Stimulated activated CD4-positive, alpha-beta T cell treated with anti-CD3 and anti-CD28 coated beads, Interleukin-2, amount 100 ng/mL, for 48 hours (primary cell): ENCODE measurements around the gene BCL2L12.
"Not testable (repeated sequence)": the region's sequence is repeated elsewhere in the genome, so short reads cannot be mapped to it uniquely, and the experiment has no call there.

Source experiments
- DNase-seq, 2 donors: peaks; one replicate each; pipeline ENCODE4 v3.0.0-alpha.2; 2020

Gene BCL2L12, protein sequence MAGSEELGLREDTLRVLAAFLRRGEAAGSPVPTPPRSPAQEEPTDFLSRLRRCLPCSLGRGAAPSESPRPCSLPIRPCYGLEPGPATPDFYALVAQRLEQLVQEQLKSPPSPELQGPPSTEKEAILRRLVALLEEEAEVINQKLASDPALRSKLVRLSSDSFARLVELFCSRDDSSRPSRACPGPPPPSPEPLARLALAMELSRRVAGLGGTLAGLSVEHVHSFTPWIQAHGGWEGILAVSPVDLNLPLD

DNA sequence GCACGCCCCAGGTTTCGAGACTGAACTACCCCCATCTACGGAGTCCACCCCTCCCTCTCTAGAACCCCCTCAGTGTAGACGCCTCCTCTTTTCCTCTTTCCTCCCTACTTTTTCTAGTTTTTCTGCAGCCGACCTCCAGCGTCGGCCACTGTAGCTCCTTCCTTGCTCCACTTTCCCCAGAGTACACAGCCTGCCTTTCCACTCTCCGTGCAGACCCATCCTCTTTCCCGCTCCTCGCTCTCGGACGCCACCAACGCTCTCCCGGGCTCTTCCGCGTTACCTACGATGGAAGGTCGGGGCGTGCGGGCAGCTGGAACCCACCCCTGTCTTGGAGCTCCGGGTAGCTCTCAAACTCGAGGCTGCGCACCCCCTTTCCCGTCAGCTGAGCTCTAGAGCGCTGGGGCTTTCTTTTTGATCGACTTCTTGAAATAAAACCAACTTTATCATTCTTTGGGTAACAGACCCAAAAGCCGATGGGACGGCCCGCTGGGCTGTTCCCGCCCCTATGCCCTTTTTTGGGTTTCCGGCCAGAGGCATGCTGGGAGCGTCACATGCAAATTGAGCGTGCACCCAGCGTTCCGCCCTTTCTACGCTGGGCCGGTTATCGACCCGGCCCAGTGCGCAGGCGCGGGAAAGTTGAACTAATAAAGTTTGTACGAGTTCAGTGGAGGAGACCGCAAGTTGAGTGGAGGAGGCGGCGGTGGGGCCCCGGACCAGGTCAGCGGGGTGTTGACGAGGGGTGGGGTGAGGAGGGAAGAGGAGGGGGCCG lies at the start of gene BCL2L12, which contains the start of gene IRF3:
Gene BCL2L12, plus strand, starts transcription at position 583 of the 769 bp plus-strand sequence. CDS start 760 bp downstream, outside the sequence.
Gene IRF3, minus strand, starts transcription at position 507 of the 769 bp plus-strand sequence. CDS start 1,019 bp downstream, outside the sequence.
- peak; percentile 99 for DNase-seq

DNA sequence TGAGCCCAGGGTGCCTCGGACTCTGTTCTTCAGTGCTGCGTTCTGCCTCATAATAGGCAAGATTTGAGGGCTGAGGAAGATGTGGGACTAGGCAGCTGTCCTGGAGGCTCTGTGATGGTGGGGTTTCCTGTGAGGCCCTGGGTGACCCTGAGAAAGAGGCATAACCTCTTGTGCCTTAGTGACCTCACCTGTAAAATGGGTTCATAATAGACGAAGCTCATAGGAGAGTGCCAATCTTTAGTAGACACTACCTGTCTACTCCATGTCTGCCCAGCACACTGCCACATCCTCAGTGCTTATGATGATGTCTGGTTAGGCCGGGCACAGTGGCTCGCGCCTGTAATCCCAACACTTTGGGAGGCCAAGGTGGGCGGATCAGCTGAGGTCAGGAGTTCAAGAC lies 49.2 kb upstream of the BCL2L12 start:
- no peak for DNase-seq

DNA sequence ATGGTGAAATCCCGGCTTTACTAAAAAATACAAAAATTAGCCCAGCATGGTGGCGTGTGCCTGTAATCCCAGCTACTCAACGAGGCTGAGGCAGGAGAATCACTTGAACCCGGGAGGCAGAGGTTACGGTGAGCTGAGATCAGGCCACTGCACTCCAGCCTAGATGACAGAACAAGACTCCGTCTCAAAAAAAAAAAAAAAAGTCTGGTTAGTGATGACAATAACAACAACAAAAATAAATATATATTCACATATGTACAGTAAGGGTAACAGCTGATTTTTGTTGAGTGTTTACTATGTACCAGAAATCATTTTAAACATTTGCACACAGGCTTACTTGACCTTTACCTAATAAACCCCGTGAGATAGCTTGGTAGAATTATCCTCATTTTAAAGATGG lies 48.8 kb upstream of the BCL2L12 start:
- DNase-seq, result no peak

DNA sequence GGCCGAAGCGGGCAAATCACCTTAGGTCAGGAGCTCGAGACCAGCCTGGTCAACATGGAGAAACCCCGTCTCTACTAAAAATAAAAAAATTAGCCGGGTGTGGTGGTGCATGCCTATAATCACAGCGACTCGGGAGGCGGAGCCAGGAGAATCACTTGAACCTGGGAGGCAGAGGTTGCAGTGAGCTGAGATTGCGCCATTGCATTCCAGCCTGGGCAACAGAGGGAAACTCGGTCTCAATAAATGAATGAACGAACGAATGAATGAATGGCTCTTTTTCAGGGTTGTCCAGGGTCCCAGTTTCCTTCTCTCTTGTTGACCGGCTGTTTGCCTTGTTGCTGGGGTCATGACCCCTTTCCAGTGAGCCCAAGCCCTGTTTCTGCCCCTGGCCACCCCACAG lies 47.9 kb upstream of the BCL2L12 start:
- DNase-seq, result not testable (repeated sequence)

DNA sequence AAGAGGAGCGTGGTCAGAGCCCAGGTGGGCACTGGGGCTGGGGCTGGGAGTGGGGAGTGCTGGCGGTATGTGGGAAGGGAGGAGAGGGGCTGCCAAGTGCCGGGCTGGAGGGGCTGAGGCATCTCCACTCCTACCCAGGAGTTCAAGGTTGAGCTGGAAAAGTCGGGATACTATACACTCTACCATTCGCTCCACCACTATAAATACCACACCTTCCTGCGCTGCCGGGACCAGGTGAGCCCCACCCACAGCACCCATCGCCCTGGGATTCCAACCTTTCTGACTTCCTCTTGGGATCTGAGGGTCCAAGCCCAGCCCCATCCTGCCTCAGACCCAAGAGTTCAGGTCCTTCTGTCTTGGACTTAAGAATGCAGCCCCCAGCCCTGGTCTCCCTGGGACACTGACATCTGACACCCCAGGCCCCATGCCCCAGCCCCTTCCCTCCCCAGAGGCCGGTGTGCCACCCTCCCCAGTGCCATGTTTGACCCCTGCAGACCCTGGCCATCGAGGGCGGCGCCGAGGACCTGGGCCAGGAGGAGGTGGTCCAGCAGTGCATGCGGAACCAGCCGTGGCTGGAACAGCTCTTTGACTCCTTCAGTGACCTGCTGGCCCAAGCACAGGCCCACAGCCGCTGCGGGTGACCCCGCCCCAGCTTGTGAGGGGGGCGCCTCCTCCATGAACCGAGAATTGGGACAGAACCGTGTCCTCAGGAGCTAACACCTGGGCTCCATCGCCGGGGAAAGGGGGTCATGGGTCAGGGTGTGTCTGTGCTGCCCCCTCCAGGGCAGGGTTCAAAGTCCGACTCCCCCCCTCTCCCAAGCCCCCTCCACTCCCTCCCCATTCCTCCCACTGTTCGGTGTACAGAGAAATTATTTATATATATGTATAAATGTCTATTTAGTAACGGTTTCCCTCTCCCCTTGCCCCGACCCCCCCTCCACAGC lies 40.5 kb upstream of the BCL2L12 start:
- DNase-seq, result no peak

DNA sequence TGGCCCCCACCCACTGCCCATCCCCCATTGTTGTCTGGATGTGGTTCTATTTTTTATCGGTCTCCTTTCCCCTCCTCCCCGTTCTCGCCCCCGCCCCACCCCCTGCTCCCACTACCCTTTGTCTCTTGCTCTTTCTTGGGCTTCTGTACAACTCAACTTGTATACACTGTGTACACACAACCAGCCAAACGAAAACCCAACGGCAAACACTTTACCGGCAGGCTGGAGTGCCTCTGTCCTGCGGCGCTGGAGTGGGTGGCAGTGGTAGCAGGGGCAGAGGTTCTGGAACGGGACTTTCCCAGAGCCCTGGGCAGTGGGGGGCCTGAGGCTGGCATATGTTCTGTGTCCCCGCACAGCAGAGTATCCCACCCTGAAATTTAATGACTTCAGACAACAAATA lies 39.5 kb upstream of the BCL2L12 start:
- DNase-seq, result no peak

DNA sequence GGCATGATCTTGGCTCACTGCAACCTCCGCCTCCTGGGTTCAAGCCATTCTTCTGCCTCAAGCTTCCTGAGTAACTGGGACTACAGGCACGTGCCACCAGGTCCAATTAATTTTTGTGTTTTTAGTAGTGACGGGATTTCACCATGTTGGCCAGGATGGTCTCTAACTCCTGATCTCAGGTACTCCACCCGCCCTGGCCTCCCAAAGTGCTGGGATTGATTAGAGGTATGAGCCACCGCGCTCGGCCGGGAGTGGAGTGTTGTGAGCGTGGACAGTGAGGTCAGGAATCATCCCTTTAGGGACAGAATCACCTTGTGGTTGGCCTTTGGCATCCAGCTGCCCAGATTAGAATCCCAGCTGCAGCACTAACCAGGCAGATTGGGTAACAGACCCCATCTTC lies 36.1 kb upstream of the BCL2L12 start:
- DNase-seq, result no peak

DNA sequence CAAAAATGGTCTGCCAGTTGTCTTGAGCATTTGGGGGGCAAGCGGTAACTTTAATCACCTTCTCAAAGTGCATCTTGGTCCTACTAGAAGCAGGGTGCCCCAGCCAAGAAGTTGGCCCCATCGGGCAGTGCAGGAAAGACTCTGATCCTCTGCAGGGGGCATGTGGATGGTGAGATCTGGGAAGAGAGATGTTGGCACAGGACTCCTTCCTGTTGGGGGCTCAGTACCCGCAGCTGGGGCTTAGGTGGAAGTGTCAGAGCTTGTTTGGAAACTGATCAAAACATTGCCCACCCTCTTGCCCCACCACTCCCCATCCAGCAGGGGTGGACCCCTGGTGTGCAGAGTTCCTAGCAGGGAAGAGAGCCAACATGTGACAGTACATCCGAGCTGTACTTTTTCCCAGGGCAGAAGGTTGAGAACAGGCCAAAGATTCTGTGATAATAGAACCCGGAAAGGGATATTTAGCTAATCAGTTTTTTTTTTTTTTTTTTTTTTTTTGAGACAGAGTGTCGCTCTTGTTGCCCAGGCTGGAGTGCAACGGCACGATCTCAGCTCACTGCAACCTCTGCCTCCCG lies 34.6 kb upstream of the BCL2L12 start:
- no peak for DNase-seq

DNA sequence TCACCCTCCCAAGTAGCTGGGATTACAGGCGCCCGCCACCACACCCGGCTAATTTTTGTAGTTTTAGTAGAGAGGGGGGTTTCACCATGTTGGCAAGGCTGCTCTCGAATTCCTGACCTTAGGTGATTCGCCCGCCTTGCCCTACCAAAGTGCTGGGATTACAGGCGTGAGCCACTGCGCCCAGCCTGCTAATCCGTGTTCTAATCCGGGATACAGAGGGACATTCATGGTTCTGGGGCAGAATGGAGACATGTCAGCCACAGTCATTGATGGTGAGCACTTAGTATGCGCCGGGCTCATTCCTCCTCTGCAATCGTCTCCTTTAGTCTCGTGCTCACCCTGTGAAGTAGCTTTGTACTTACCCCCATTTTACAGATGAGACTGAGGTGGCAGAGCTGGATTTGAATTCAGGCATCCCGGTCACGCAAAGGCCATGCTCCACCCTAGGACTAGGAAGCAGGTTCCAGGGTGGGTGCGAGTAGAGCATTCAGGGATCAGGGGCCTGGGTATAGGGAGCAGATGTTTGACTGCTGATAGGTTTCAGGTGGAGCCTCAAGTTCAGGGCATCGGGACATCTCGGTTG lies 34.0 kb upstream of the BCL2L12 start:
- DNase-seq, result no peak

DNA sequence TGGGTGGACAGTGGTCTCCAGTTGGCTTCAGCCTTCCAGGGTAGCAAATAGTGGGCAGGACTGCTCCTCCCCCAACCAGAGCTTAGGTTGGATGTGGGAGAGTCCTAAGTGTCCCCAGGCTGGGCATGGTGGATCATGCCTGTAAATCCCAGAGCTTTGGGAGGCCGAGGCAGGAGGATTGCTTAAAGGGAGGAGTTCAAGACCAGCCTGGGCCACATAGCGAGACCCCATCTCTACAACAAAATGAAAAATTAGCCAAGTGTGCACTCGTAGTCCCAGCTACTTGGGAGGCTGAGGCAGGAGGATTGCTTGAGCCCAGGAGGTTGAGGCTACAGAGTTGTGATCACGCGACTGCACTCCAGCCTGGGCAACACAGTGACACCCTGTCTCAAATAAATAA lies 33.2 kb upstream of the BCL2L12 start:
- DNase-seq, result no peak

DNA sequence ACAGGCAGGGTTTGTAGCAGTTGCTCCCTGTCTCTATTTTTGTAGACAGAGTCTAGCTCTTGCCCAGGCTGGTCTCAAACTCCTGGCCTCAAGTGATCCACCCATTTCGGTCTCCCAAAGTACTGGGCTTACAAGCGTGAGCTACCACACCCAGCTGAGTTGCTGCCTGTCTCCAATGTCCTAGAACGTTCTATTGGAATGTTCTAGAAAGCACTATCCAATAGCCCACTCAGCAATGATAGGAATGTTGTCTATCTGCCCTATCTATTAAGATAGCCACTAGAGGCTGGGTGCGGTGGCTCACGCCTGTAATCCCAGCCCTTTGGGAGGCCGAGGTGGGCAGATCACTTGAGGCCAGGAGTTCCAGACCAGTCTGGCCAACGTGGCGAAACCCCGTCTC lies 32.5 kb upstream of the BCL2L12 start:
- DNase-seq, result not testable (repeated sequence)

DNA sequence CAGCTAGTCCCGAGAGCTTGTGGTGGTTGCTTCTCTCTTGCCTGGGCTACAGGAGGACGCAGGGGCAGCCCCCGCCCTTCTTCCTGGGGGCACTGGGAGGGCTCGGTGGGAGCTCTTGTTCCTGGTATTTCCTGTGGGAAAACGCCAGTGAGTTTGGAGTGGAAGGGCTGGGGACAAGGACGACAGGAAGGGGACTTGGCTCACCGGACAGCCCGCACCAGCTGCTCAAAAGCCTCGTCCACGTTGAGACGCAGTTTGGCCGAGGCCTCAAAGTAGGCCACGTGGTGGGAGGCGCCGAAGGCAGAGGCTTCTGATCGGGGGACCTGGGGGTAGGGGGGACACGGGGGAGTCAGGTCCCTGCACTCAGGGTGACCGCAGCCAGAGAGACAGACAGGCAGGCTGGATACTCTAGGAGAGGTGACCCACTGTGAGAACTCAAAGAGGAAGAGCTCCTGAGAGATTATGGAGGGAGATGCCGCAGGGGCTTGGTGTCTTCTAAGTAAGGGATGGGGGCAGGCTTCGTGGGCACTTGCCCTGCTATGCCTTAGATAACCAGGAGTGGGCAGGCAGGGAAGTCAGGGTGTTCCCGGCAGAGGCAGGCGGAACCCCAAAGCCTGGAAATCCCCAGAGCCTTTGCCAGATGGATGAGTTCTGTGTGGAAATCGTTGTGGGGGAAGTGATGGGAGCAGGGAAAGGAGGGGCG lies 30.1 kb upstream of the BCL2L12 start:
- no peak for DNase-seq

DNA sequence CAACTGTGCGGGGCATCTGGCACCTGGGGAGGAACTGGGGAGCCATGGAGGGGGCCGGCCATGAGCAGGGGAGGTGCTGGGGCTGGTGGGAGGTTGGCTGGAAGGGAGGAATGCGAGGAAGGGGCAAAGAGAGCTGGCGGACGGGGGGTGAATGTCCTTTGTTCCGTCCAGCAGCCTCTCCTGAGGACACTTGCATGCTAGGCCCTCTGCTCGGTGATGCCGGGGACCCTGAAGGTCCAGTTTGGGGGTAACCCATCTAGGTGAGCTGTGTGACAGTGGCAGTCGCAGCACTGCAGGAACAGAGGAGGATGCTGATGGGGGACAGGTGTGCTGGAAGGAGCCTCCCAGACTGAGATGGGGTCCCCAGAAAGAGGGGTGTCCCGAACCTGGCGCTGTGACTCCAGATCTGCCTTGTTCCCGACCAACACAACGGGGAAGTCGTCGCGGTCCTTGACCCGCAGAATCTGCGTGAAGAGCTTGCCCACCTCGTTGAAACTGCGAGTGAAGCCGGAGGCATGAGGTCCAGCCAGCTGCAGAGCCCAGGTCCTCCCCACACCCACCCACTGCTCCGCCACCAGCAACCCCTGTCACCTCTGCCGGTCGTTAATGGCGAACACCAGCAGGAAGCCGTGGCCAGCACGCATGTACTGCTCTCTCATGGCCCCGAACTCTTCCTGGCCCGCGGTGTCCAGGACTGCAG lies 29.4 kb upstream of the BCL2L12 start:
- no peak for DNase-seq

DNA sequence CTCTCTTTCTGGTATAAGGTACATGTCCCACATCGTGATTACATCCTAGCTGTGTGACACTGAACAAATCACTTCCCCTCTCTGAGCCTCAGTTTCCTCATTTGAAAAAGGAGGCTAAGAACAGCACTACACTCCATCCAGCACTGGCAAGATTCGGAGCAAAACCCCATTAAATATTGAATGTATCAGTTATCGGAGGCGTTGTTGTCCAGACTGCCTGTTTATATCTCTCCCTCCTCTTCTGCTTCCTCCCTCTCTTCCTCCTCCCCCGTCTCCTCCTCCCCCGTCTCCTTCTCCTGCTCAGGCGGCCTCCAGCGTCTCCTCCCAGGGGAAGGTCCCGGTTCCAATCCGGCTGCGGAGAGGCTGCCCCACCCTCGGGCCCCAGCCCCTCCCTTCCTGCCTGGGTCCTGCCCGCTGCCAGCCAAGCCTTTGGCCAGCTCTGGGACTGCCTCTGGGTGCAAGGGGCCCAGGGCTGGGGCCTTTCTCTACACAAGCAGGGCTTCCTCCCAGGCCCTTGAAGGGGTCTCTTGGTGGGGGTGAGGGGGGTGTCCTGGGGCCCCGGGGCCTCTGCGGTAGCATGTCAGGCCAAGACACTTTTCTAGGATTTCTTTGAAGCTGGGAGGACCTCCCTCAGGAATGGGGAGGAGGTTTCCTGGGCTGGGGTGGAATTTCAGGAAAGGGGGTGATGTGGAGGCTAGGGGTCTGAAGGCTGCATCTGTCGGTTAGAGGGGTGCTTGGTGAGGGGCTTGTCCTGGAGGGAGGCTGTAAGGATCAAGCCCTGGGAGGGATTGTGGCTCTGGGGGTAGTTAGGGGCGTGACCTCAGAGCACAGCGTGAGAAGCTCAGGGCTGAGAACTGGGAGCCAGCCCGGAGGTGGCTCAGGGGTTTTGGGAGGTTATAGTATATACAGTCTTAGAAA lies 27.7 kb upstream of the BCL2L12 start:
- DNase-seq, result no peak

DNA sequence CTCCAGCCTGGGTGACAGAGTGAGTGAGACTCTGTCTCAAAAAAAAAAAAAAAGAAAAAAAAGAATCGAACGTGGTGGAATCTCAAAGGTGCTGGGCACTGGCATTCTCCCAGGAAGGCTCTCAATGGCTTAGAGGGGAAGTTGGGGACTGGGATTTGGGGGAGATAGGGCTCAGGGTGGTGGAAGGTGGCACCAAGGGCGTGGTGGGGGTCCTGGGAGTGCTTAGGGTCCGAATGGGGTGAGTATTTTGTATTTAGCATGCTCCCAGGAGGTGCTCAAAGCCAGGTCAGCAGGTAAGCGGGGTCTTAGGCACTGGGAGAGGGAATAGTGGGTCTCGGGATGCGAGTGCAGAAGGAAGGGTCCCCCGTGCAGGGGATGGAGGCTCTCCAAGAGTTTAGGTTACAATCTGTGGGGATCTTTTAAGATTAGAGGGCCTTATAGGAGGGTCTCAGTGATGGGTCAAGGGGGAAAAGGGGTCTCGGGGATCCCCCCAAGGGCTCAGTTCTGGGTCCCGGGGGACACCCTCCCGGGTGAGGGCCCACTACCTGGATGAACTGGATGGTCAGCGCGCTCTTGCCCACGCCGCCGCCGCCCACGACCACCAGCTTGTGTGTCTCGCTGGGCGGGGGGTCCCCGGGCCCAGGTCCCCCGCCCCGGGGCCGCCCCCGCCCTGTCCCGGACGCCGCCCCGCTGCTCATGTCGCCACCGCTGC lies 26.2 kb upstream of the BCL2L12 start:
- no peak for DNase-seq

DNA sequence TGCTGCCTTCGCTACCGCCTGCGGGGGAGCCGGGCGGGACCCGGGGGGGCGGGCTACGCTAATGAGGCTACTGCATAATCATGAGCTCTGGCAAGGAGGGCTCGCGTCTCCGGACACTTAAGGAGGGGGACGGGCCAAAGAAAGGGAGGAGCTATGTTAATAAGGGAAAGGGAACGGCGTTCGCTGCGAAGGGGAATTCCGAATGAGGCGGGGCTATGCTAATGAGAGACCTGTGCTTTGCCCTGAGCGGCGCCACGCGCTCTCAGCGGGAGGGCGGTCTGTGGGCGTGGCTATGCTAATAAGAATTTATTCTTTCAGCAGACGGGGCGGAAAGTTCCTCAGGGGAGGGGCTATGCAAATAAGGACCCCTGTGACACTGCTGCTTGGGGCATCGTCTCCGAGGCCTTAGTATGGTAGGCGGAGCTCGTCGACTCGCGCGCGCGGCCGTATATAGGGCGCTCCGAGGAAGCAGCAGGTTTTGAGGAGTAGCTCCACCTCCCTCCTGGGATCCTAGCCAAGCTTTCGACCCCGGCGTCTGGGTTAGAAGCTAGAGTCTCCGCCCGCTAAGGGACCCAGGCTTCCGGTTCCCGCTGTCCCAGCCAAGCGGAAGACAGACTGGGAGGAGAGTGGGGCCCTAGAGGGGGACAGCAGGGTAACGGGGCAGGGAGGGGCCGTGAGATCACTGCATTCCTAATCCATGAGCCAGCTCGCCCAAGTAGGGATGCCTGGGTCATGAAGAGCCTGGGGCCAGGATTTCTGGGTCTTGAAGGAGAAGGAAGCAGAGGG lies 25.4 kb upstream of the BCL2L12 start, which contains the start of gene RRAS:
Gene RRAS, minus strand, starts transcription at position 31 of the 786 bp plus-strand sequence. CDS start 45 bp downstream, outside the sequence.
- DNase-seq, result peak; percentile 99 to 100

DNA sequence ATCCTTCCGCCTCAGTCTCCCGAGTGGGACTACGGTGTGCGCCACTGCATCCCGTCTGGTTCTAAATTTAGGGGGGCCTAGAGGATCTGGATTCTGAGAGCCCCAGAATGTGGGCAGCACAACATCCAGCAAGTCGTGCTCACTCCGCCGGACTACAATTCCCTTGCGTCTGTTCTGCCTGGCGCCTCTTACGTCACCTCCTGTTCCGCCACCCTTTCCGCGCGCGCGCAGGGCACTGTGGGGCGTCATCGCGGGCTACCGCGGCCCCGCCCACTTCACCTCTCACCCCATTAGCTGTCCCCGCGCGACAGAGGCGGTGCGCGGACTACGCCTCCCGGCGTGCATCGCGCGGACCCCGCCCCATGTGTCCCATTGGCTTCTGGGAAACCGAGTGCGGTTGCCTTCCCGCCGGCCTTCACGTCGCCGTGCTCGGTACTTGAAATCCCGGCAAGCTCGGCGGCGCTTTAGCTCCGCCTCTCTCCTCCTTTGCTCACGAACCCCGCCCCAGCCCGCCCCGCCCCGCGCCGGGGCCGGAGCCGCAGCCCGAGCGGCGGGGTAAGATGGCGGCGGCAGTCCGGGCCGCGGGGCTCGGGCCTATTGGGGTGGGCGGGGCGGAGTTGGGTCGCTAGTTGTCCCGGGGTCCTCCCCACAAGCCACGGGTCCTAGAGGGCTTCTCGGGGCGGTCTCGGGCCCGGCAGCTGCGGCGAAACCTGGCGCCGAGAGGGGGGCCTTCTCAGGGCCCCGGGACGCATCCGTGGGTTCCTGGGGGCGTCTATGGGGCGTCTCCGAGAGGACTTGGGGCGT lies 23.8 kb upstream of the BCL2L12 start, which contains the start of gene SCAF1:
Gene SCAF1, plus strand, starts transcription at position 522 of the 804 bp plus-strand sequence. CDS start 2,818 bp downstream, outside the sequence.
- DNase-seq, result peak; percentile 98 to 99
